ENCODE data around the gene MDFIC2.

Gene MDFIC2

DNA sequence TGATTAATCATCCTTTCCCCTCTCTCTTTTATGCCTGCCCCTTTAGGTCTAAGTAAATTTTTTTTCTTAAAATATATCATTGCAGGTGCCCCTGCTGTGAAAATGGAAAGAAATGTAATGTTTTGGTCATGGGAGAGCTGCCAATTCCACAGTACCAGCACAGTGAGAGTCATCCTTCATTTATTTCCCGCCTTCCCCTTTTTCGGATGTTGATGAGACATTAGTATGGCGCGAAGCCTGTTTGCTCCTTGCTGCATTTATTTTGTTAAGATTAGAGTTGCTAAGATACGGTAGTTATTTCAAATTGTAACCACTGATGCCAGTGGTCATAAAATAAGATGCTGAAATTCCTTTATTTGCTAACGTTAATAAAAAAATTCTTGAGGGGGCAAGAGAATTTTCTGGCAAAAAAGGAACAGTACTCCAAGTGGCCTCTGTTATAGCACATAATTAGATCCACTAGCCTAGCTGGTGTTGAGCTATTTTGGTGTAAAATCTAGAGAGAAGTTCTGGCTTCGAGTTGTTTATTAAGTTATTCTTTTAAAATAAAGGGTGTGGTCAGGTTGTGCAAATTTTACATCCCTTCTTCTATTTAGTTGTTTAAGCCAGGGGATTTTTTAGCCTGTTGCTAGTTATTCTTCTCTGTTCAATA, 62.8 kb downstream of the MDFIC2 start:
- H3K9me2 ChIP-seq (replicated peaks; ENCODE audit: insufficient read depth, low read length) = no peaks in the 10 kb centered on the region

DNA sequence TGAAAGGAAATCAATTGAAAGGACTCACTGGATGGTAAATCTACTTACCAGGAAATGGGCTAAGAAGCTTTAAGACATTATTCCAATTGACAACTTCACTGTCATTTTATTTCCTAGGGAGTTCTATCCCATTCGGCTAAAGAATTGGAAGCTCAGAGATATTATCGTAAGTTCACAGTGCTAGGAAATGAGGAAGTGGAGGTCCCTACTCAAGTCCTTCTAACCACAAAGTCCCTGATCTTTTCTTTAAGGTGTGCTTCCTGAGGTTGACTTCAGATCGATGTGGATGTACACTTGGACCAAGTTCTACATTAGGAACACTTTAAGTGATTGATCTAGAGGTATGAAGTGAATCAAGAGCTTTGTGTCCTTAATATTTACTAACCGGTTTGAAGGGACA, 63.6 kb downstream of the MDFIC2 start:
- Histone ChIP-seq H3K9ac (ENCODE audit: low read length) (no peak overlapping the region), H3K27me3 (replicated peaks; ENCODE audit: insufficient read depth, low read length) (no peaks in the 10 kb centered on the region), H3K4me2 (ENCODE audit: low read depth, low read length) (no peak overlapping the region), H3K4me3 (ENCODE audit: low read length) (no peak overlapping the region), H4K20me1 (ENCODE audit: insufficient read depth, low read length) (no peaks in the 10 kb centered on the region), H3K79me2 (ENCODE audit: low read length) (no peaks in the 10 kb centered on the region), H3K4me1 (ENCODE audit: low read length) (no peaks in the 10 kb centered on the region), H2AFZ (ENCODE audit: low read length) (no peak overlapping the region), H3K27ac (ENCODE audit: low read length) (no peak overlapping the region), H3K36me3 (replicated peaks; ENCODE audit: insufficient read depth, low read length) (no peaks in the 10 kb centered on the region), H3K9me2 (replicated peaks; ENCODE audit: insufficient read depth, low read length) (no peaks in the 10 kb centered on the region), H3K9me3 (replicated peaks; ENCODE audit: insufficient read depth, low read length) (no peaks in the 10 kb centered on the region), H3F3A (ENCODE audit: insufficient read depth, low read length) (no peaks in the 10 kb centered on the region)
- no peak for DNase-seq
- TF ChIP-seq, protein P1, sequence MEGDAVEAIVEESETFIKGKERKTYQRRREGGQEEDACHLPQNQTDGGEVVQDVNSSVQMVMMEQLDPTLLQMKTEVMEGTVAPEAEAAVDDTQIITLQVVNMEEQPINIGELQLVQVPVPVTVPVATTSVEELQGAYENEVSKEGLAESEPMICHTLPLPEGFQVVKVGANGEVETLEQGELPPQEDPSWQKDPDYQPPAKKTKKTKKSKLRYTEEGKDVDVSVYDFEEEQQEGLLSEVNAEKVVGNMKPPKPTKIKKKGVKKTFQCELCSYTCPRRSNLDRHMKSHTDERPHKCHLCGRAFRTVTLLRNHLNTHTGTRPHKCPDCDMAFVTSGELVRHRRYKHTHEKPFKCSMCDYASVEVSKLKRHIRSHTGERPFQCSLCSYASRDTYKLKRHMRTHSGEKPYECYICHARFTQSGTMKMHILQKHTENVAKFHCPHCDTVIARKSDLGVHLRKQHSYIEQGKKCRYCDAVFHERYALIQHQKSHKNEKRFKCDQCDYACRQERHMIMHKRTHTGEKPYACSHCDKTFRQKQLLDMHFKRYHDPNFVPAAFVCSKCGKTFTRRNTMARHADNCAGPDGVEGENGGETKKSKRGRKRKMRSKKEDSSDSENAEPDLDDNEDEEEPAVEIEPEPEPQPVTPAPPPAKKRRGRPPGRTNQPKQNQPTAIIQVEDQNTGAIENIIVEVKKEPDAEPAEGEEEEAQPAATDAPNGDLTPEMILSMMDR (IDR thresholded peaks at IDR 0.05; ENCODE audit: low read length) = no peak
- no peak for TF ChIP-seq EZH2 (optimal IDR thresholded peaks at IDR 0.05; ENCODE audit: low read depth, low read length)
- no peak for TF ChIP-seq EZH2phosphoT487 (IDR thresholded peaks at IDR 0.05; ENCODE audit: low read length)

More for the DNA sequence above, 62.8 kb downstream of the MDFIC2 start:
- no peaks in the 10 kb centered on the region for H3K79me2 ChIP-seq (ENCODE audit: low read length)
- no peak for DNase-seq
- no peak overlapping the region for H3K4me3 ChIP-seq (ENCODE audit: low read length)
- H3K9me3 ChIP-seq (replicated peaks; ENCODE audit: insufficient read depth, low read length) = no peaks in the 10 kb centered on the region
- no peaks in the 10 kb centered on the region for H3F3A ChIP-seq (ENCODE audit: insufficient read depth, low read length)
- H3K27ac ChIP-seq (ENCODE audit: low read length) = no peak overlapping the region
- H3K4me2 ChIP-seq (ENCODE audit: low read depth, low read length) = no peak overlapping the region
- H3K9ac ChIP-seq (ENCODE audit: low read length) = no peak overlapping the region
- no peaks in the 10 kb centered on the region for H3K36me3 ChIP-seq (replicated peaks; ENCODE audit: insufficient read depth, low read length)
- no peaks in the 10 kb centered on the region for H3K27me3 ChIP-seq (replicated peaks; ENCODE audit: insufficient read depth, low read length)
- no peaks in the 10 kb centered on the region for H4K20me1 ChIP-seq (ENCODE audit: insufficient read depth, low read length)
- no peaks in the 10 kb centered on the region for H3K4me1 ChIP-seq (ENCODE audit: low read length)
- H2AFZ ChIP-seq (ENCODE audit: low read length) = no peak overlapping the region
- TF ChIP-seq EZH2phosphoT487 (IDR thresholded peaks at IDR 0.05; ENCODE audit: low read length) (no peak), EZH2 (optimal IDR thresholded peaks at IDR 0.05; ENCODE audit: low read depth, low read length) (no peak)
- TF ChIP-seq, protein P1 (IDR thresholded peaks at IDR 0.05; ENCODE audit: low read length) = no peak

DNA sequence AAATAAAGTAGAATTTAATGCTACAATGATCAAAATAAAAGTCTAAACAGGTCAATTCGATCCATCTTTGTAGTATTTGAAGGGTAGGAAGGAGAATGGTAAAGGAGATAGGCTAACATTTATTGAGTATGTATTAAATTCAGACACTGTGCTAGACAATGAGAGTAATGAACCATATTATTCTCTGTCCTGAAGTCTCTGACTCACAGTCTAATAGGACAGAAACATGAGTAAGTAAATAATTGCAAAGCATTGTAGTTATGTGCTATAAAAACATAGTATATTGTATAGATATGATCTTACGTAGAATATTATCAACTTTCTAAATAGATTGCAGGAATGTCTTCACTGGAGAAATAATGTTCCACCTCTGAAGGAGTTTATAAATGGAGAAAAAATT, 64.5 kb downstream of the MDFIC2 start:
- Histone ChIP-seq H3K4me1 (ENCODE audit: low read length) (no peaks in the 10 kb centered on the region), H3K79me2 (ENCODE audit: low read length) (no peaks in the 10 kb centered on the region), H3K9ac (ENCODE audit: low read length) (no peak overlapping the region), H3K27me3 (replicated peaks; ENCODE audit: insufficient read depth, low read length) (no peaks in the 10 kb centered on the region), H3K36me3 (replicated peaks; ENCODE audit: insufficient read depth, low read length) (no peaks in the 10 kb centered on the region), H3K9me2 (replicated peaks; ENCODE audit: insufficient read depth, low read length) (no peaks in the 10 kb centered on the region), H3F3A (ENCODE audit: insufficient read depth, low read length) (no peaks in the 10 kb centered on the region), H3K27ac (ENCODE audit: low read length) (no peak overlapping the region), H3K9me3 (replicated peaks; ENCODE audit: insufficient read depth, low read length) (no peaks in the 10 kb centered on the region), H4K20me1 (ENCODE audit: insufficient read depth, low read length) (no peaks in the 10 kb centered on the region), H3K4me3 (ENCODE audit: low read length) (no peak overlapping the region), H3K4me2 (ENCODE audit: low read depth, low read length) (no peak overlapping the region), H2AFZ (ENCODE audit: low read length) (no peak overlapping the region)
- no peak for DNase-seq
- no peak for TF ChIP-seq EZH2 (optimal IDR thresholded peaks at IDR 0.05; ENCODE audit: low read depth, low read length)
- TF ChIP-seq, protein P1 (IDR thresholded peaks at IDR 0.05; ENCODE audit: low read length) = no peak
- no peak for TF ChIP-seq EZH2phosphoT487 (IDR thresholded peaks at IDR 0.05; ENCODE audit: low read length)

Data from MM.1S (cell line).